HG03378 (cell line): Measurements from ENCODE around the gene APOE.
"Not testable (repeated sequence)": the region's sequence is repeated elsewhere in the genome, so short reads cannot be mapped to it uniquely, and the experiment has no call there.

ENCODE experiments used
- ATAC-seq: cut with Tn5 transposase; IDR thresholded peaks from one replicate; pipeline ENCODE4 v1.9.1; 2021; ENCODE audit warnings: mild to moderate bottlenecking, moderate library complexity; ENCODE audit not compliant: unreplicated experiment

APOE gene

DNA sequence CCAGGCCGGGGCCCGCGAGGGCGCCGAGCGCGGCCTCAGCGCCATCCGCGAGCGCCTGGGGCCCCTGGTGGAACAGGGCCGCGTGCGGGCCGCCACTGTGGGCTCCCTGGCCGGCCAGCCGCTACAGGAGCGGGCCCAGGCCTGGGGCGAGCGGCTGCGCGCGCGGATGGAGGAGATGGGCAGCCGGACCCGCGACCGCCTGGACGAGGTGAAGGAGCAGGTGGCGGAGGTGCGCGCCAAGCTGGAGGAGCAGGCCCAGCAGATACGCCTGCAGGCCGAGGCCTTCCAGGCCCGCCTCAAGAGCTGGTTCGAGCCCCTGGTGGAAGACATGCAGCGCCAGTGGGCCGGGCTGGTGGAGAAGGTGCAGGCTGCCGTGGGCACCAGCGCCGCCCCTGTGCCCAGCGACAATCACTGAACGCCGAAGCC, 3.3 kb downstream of the APOE start:
- ATAC-seq = no peak

DNA sequence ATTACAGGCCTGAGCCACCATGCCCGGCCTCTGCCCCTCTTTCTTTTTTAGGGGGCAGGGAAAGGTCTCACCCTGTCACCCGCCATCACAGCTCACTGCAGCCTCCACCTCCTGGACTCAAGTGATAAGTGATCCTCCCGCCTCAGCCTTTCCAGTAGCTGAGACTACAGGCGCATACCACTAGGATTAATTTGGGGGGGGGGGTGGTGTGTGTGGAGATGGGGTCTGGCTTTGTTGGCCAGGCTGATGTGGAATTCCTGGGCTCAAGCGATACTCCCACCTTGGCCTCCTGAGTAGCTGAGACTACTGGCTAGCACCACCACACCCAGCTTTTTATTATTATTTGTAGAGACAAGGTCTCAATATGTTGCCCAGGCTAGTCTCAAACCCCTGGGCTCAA, 4.2 kb downstream of the APOE start:
- no peak for ATAC-seq

GRCh38 chr19:44911896-44912295, 6.3 kb downstream of the APOE start:
- not testable (repeated sequence) for ATAC-seq

GRCh38 chr19:44912854-44913253, 7.3 kb downstream of the APOE start:
- no peak for ATAC-seq

- not testable (repeated sequence) for ATAC-seq
Observed at GRCh38 chr19:44913512-44914432, 8.2 kb downstream of the APOE start.

DNA sequence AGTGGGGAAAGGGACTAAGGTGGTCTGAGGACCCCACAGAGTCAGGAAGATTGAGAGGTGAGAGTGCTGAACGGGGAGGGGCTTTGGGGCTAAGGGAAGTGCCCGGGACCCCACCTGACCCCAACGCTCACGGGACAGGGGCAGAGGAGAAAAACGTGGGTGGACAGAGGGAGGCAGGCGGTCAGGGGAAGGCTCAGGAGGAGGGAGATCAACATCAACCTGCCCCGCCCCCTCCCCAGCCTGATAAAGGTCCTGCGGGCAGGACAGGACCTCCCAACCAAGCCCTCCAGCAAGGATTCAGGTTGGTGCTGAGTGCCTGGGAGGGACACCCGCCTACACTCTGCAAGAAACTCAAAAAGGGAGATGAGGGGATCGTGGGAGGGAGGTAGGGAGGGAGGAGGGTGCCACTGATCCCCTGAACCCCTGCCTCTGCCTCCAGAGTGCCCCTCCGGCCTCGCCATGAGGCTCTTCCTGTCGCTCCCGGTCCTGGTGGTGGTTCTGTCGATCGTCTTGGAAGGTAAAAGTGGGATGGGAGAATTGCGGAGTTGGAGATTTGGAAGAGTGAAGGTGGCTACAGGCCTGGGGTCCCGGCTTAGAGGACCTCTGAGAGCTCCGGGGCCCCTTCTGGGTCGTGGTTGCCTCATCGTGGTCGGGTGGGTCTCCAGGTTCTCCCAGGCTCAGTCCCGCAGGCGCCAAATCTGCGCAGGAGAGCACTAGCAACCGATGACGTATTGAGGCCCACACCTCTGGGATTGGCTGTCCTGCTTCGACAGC, 9.0 kb downstream of the APOE start, which contains the start of gene APOC1:
Gene APOC1 (plus strand): TSS at position 176 of the 774 bp plus-strand sequence. CDS start 284 bp downstream, at position 460.
- peak; percentile 82 for ATAC-seq

GRCh38 chr19:44924243-44924725, 18.7 kb downstream of the APOE start:
- no peak for ATAC-seq

DNA sequence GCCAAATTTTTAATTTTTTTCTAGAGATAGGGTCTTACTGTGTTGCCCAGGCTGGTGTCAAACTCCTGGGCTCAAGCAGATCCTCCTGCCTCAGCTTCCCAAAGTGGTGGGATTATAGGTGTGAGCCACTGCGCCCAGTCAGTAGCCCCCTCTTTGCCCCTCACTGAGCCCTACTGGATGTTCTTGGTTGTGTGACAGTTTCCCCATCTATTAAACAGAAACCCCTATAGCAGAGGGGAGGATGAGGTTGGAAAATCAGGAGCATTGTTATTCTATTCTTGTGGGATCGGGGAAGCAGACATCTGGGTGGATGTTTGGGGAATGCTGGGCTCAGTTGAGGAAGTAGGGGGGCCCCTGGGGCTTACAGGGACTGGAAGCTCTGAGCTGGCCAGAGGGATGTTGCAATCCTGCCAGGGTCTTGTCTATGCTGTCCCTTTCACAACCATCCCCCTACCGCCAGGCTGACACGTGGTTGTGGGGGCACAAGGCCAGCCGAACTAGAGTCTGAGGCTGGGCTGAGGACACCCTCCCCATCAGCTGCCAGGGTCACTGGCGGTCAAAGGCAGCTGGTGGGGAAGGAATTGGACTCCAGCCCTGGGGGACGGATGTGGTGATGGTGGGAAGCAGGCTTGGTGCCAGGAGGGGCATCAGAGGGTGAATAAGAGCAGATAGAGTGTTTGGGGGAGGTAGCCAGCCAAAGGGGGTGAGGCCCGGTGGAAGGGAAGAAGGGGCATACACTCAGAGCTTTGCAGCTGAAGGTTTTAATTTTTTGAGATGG, 19.7 kb downstream of the APOE start:
- ATAC-seq = no peak

DNA sequence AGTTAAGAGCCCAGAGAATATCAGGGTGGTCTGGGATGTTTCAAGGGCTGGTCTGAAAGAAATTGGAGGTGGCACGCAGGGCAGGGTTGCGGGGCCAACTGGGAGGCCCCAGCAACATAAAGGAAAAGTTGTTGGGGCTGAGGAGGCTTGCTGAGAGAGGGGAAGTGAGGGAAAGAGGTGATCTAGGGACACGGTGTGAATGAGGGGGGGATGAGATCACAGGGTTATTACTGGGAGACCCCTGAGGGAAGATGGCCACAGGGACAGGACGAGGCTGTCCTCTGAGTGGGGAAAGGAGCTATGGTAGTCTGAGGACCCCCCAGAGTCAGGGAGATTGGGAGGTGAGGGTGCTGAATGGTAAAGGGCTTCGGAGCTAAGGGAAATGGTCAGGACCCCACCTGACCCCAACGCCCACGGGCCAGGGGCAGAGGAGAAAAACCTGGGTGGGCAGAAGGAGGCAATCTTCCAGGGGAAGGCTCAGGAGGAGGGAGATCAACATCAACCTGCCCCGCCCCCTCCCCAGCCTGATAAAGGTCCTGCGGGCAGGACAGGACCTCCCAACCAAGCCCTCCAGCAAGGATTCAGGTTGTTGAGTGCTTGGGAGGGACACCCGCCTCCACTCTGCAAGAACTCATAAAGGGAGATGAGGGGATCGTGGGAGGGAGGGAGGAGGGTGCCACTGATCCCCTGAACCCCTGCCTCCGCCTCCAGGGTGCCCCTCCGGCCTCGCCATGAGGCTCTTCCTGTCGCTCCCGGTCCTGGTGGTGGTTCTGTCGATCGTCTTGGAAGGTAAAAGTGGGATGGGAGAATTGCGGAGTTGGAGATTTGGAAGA, 20.9 kb downstream of the APOE start:
- ATAC-seq = not testable (repeated sequence)

DNA sequence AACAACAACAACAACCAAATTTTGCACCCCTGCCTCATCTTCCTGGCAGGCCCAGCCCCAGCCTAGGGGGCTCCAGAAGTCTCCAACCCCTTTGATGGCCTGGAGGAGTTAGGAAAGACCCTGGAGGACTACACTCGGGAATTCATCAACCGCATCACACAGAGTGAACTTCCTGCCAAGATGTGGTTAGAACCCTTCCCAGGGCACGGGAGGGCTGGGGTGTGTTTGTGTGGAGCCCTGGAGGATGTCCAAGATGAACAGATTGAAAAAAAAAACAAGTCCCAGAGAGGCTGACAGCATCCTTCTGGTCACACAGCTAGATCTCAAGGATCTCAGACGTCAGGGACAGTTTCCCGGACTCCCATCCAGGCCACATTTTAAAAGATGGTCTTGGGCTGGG, 22.1 kb downstream of the APOE start:
- no peak for ATAC-seq

GRCh38 chr19:44930088-44930487, 24.5 kb downstream of the APOE start:
- no peak for ATAC-seq

DNA sequence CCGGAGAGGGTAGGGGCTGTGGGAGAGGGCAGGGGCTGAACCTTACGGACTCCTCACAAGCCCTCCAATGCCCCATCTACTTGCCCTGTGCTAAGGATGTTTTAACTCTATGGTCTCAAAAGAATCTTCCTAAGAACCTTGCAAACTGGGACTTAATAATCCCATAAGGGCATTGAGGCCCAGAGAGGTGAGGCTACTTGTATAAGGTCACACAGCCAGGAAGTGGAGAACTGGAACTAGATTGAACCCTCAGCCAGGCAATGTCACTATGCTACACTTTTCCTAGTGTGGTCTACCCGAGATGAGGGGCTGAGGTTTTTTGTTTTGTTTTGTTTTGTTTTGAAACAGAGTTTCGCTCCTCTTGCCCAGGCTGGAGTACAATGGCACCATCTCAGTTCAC, 25.9 kb downstream of the APOE start:
- ATAC-seq = no peak

- ATAC-seq = no peak
Observed at GRCh38 chr19:44939668-44940067, 34.1 kb downstream of the APOE start.

DNA sequence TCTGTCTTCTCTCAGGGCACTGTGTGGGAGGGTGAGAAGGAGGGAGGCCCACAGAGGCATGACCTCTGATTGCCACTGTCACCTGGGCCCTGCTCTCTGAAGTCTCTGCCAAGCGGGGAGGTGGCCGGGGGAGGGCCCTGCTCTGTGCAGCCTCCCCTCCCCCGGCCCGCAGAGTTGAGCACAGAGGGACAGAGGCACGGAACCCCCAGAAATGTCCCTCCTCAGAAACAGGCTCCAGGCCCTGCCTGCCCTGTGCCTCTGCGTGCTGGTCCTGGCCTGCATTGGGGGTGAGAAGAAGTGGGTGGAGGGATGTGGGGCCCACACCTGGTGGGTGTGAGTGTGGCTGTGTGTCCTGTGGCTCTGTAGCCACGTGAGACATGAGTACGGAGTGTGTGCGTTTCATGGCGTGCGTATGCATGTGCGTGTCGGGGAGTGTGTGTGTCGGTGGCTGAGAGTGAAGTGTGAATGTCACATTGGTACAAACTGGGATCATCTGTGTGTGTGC, 36.5 kb downstream of the APOE start, which contains the start of gene APOC4:
Gene APOC4 (plus strand): TSS at position 171 of the 505 bp plus-strand sequence. CDS start 41 bp downstream, at position 212.
- no peak for ATAC-seq

DNA sequence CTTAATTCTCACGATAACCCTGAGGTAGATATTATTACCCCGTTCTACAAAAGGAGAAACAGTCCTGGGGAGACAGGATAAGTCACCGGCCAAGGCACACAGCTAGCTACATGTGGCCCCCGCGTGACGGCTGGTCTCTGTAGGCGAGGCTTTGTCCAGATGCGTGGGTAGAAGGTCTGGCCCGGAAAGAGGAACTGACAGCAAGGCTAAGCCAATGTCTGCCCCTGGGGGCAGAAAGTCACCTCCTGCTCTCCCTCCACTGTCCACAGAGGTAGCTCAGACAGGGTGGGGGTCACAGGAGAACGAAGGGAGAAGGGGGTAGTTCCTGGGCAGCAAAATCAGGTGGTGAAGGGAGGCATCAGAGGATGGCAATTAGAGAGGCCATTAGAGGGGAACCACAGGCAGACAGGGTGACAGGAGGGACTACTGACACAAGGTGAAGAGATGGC, 38.2 kb downstream of the APOE start:
- ATAC-seq = peak; percentile 61

DNA sequence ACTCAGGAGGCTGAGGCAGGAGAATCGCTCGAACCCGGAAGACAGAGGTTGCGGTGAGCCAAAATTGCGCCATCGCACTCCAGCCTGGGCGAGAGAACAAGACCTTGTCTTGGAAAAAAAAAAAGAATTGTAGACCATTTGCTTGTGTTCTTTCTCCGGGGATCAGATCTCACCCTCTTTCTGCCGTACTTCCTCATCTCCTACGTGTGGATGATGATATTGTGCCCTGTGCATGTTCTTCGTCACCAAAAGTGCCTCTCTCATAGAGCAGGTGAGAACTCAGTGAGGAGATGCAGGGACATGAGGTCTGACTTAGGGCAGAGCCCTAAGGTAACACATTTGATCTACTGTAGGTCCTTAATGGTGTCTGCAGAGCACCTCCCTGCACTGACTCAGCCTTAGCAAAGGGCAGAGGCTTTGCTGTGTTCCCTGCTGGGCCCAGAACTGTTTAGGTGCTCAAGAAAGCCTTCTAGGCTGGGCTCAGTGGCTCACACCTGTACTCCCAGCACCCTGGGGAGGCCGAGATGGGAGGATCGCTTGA, 41.5 kb downstream of the APOE start:
- no peak for ATAC-seq

DNA sequence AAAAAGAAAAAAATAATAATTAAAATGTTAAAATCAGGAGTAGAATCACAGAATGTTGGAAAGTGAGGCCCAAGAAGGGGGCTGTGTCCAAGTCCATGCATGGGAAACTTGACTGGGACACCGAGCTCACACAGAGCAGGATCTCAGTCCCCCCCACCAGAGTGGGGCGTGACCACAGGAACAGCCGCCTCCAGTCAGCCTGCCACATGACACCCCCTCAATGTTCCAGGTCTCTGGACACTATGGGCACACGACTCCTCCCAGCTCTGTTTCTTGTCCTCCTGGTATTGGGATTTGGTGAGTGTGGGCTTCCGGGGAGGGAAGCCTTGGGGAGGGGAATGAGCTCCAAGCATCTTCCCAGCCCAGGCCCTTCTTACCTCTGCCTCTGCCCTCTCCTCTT, 42.6 kb downstream of the APOE start:
- no peak for ATAC-seq

- no peak for ATAC-seq
Observed at GRCh38 chr19:44948763-44949374, 43.3 kb downstream of the APOE start.

GRCh38 chr19:44949550-44949949, 44.0 kb downstream of the APOE start:
- ATAC-seq = no peak
